Ovary (tissue), 9 donors: ENCODE results near the gene PHACTR1. TPM values are rescaled to one million over a fixed set of nuclear protein-coding genes. Genes with fewer than 3 reads are reported as not detected.

Experiments
- DNase-seq, 5 donors: peaks; one replicate each; pipeline ENCODE4 v3.0.0-alpha.2; 2019 to 2020
- H3K27ac ChIP-seq, 2 donors: fragments of 200-600 bp; one replicate each; pipeline versions ENCODE4 v1.5.1 to v1.8.0; 2019 to 2022
- H3K27me3 ChIP-seq: fragments of 200-600 bp; one replicate; pipeline ENCODE4 v1.8.0; 2022
- H3K36me3 ChIP-seq: fragments of 200-600 bp; sonication (generic); one replicate; pipeline ENCODE4 v1.5.1; 2019
- H3K4me1 ChIP-seq: one replicate; pipeline ENCODE4 v1.8.1; 2013; ENCODE audit warnings: mild to moderate bottlenecking, moderate library complexity; ENCODE audit not compliant: insufficient read depth
- H3K4me3 ChIP-seq: fragments of 200-600 bp; sonication (generic); one replicate; pipeline ENCODE4 v1.5.1; 2017
- H3K9me3 ChIP-seq, 2 donors: fragments of 200-600 bp in 1 of 2; sonication (generic) in 1 of 2; one replicate each; pipeline versions ENCODE4 v1.5.1 to v1.8.1; 2013 to 2019; ENCODE audit warnings: mild to moderate bottlenecking in 1 of 2, moderate library complexity in 1 of 2
- CTCF ChIP-seq, 3 donors: fragments of 450-650 bp in 2 of 3; fragments of 200-600 bp in 1 of 3; IDR thresholded peaks; one replicate each; pipeline versions ENCODE4 v1.5.1 to v1.8.0; 2016 to 2022; ENCODE audit warnings: antibody characterized with exemption in 3 of 3, mild to moderate bottlenecking in 1 of 3
- EP300 ChIP-seq: sonication (generic); formaldehyde crosslinking; IDR thresholded peaks from one replicate; pipeline ENCODE4 v1.6.1; 2017; ENCODE audit warnings: antibody characterized with exemption
- POLR2A ChIP-seq: fragments of 450-650 bp; IDR thresholded peaks from one replicate; pipeline ENCODE4 v1.6.1; 2017; ENCODE audit warnings: antibody characterized with exemption, mild to moderate bottlenecking, moderate library complexity
- WGBS, 3 donors: extraction: QIAGEN DNeasy Blood & Tissue Kit in 1 of 3; methylation state at CpG; one replicate each; pipeline versions ENCODE4 v1.1.5 to v1.1.7; 2013 to 2017; 5-methylcytosine and 5-hydroxymethylcytosine counted together
- intact Hi-C, 4 donors: fragments of 100-400 bp; cut with DNase I; formaldehyde crosslinking; loops; one replicate each; pipeline versions ENCODE4 v1.11.0 to v1.15.1; 2022 to 2023
- polyA plus RNA-seq, 2 donors: library from polyadenylated mRNA; stranded (reverse); fragments of 200-250 nt in 1 of 2; fragments of 350-450 nt in 1 of 2; fragmentation: Illumina TruSeq in 1 of 2; extraction: RNeasy Lipid Tissue Mini Kit (QIAGEN cat#74804) in 1 of 2; gene quantifications; one replicate each; pipeline ENCODE4 v1.2.3, GENCODE V29; 2013 to 2014
- total RNA-seq, 7 donors: library from RNA; depleted of rRNA in 2 of 7; stranded (reverse); fragments of >200 nt in 2 of 7; fragmentation: NEBNext Ultra II Directional in 3 of 7; extraction: Animal tissue kit (Norgen Biotek cat#: 25700) in 3 of 7; gene quantifications; one replicate each; pipeline versions ENCODE4 v1.1.0 to v1.2.4, GENCODE V29; 2016 to 2023
- donor health status: DM: no; HTN: no; CAD: no; lungs with moderate emphysema.
- donor health status: DM: no; HTN: no; CAD: no.
- donor health status: Bipolar disorder and iron deficiency.
- donor health status: DM: yes; HTN: yes; CAD: no.
- donor health status: DM: no; HTN: no; CAD: no.
- donor health status: DM: yes; HTN: yes; CAD: no.

Gene PHACTR1
- total and polyA plus RNA-seq, 9 donors = 0.48 to 10.9 (median 3.7) TPM

- 90 to 96% (median 95%) methylated on average over 14 of the region's 14 CpGs for WGBS, 3 donors
These were observed 496.0 kb downstream of the PHACTR1 start for GRCh38 chr6:13212538-13212937.

GRCh38 chr6:13215390-13215789 is 498.8 kb downstream of the PHACTR1 start:
- intact Hi-C loops = no loop called here
- H3K36me3 ChIP-seq = no peaks in the 10 kb centered on the region
- no peak for DNase-seq
- no peaks in the 10 kb centered on the region for H3K9me3 ChIP-seq
- TF ChIP-seq EP300 (no peak), POLR2A (no peak)
- no peaks in the 10 kb centered on the region for H3K27me3 ChIP-seq
- H3K4me1 ChIP-seq = no peaks in the 10 kb centered on the region
- H3K27ac ChIP-seq = no peak overlapping the region
- H3K4me3 ChIP-seq = no peak overlapping the region
- 94 to 100% (median 97%) methylated on average over 2 of the region's 2 CpGs for WGBS, 3 donors

More at GRCh38 chr6:13212538-13212937, 496.0 kb downstream of the PHACTR1 start:
- intact Hi-C loops = no loop called here
- Histone ChIP-seq H3K4me3 (no peak overlapping the region), H3K4me1 (no peaks in the 10 kb centered on the region), H3K36me3 (no peaks in the 10 kb centered on the region), H3K27ac (no peak overlapping the region), H3K27me3 (no peaks in the 10 kb centered on the region), H3K9me3 (no peaks in the 10 kb centered on the region)
- no peak for DNase-seq
- TF ChIP-seq CTCF (IDR thresholded peaks at IDR 0.05) (no peak), POLR2A (no peak)

DNA sequence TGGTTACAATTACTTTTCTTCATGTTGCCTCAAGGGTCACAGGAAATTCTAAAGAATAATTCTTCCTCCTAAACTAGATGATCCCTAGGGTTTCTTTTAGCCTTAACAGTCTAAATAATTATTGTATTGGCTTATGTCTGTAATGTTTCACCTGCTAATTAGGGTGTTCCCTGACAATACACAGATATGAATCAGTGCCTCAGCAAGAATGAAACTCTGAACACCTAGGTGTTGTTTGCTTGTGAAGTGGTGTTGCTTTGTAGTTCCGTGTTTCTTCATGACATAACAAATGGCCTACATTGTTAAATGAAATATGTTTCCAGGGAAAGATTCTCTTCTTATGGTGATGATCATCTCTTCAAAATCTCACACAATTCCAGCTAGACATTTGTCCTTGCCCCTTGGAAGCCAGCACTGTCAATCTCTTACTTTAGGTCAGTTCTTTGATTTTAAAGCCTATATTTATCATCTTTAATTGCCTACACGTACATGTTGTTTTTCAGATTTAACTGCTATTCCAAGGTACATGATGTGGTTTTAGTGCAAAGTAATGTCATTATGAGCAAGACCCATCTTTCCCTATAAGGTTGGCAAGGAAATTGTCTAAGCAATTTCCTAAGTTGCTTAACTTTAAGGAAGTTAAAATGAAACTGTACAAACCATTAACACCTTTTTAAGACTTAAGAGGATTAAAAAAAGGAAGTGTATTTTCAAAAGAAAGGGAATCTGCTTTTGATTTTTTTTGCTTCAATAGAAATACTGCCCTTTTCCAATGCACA is 499.9 kb downstream of the PHACTR1 start:
- 69 to 70% (median 69%) methylated on average over 2 of the region's 2 CpGs for WGBS, 3 donors
- Histone ChIP-seq H3K27ac (no peak overlapping the region), H3K4me1 (no peaks in the 10 kb centered on the region), H3K4me3 (no peak overlapping the region), H3K36me3 (no peaks in the 10 kb centered on the region), H3K9me3 (no peaks in the 10 kb centered on the region), H3K27me3 (no peaks in the 10 kb centered on the region)
- no peak for DNase-seq
- intact Hi-C loops = no loop called here
- TF ChIP-seq POLR2A = no peak
- TF ChIP-seq CTCF (IDR thresholded peaks at IDR 0.05) = no peak
- no peak for TF ChIP-seq EP300

DNA sequence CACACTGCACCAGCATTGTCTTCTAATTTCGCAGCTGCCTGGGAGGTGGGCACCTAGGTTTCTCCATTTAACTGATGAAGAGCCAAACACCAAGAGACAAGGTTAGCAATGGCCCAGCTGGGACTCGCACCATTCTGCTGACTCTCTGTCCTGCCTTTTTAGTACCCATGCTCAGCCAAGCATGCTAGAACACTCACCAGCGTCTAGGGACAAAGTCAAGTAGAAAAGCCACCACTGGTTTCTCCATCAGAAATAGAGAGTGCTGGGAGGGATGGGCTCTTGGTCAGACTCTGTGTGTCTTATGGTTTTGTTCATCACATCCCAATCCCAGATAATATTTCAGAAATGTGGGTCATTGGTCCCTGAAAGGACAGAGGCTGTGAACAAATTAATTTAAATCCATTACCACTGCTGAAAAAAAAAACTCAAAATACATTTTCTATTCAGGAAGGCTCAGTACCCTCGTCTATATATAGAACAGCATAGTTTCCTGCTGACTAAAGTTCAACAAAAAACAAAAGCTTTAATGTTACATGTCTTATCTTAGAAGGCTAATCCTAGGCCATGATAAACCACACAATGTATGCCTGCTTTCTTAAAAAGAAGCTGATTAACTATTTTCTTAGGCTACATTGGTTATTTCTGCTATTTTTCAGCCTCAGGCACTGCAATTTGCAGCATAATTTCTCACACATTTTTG is 500.8 kb downstream of the PHACTR1 start:
- 59 to 72% (median 66%) methylated on average over 4 of the region's 4 CpGs for WGBS, 3 donors
- Histone ChIP-seq H3K4me1 (no peaks in the 10 kb centered on the region), H3K9me3 (no peaks in the 10 kb centered on the region), H3K4me3 (no peak overlapping the region), H3K27ac (no peak overlapping the region), H3K36me3 (no peaks in the 10 kb centered on the region), H3K27me3 (no peaks in the 10 kb centered on the region)
- TF ChIP-seq POLR2A (no peak), CTCF (IDR thresholded peaks at IDR 0.05) (no peak), EP300 (no peak)
- no peak for DNase-seq
- intact Hi-C loops = no loop called here

- no peaks in the 10 kb centered on the region for H3K9me3 ChIP-seq
- TF ChIP-seq POLR2A (no peak), CTCF (IDR thresholded peaks at IDR 0.05) (no peak), EP300 (no peak)
- WGBS, 3 donors = 86 to 93% (median 90%) methylated on average over 3 of the region's 3 CpGs
These were observed 503.7 kb downstream of the PHACTR1 start for GRCh38 chr6:13220266-13220665.

More at GRCh38 chr6:13220266-13220665, 503.7 kb downstream of the PHACTR1 start:
- Histone ChIP-seq H3K4me1 (no peaks in the 10 kb centered on the region), H3K27me3 (no peaks in the 10 kb centered on the region), H3K36me3 (no peaks in the 10 kb centered on the region), H3K4me3 (no peak overlapping the region), H3K27ac (no peak overlapping the region)
- intact Hi-C loops = no loop called here
- DNase-seq = no peak
